CD8-positive, alpha-beta memory T cell (primary cell): ENCODE results near the gene ZNF740. TPM values are rescaled to one million over a fixed set of nuclear protein-coding genes. Genes with fewer than 3 reads are reported as not detected.

Experiments used
- CTCF ChIA-PET: fragments of 350-600 bp; sonication (Branson Sonifier 250); formaldehyde crosslinking; loops from one replicate; lab custom pipeline; 2021; ENCODE audit warnings: antibody characterized with exemption; lab: Charles Lee
- POLR2A ChIA-PET: fragments of 350-600 bp; sonication (Branson Sonifier 250); formaldehyde crosslinking; loops from one replicate; lab custom pipeline; 2021; ENCODE audit warnings: antibody characterized with exemption; lab: Charles Lee
- DNase-seq, 5 donors: peaks; one replicate each; pipeline versions ENCODE4 v3.0.0 to v3.0.0-alpha.2; 2020 to 2022; ENCODE audit warnings: mixed read lengths in 1 of 5
- H3K27ac ChIP-seq: one replicate; pipeline ENCODE4 v1.7.0; 2013; ENCODE audit warnings: low read depth, mild to moderate bottlenecking, low read length, moderate library complexity
- H3K27me3 ChIP-seq: 2 replicates; pipeline ENCODE4 v1.7.0; 2013; ENCODE audit warnings: low read length, mild to moderate bottlenecking; ENCODE audit not compliant: insufficient read depth, poor library complexity, severe bottlenecking
- H3K36me3 ChIP-seq: 2 replicates; pipeline ENCODE4 v1.7.0; 2013; ENCODE audit warnings: mild to moderate bottlenecking, low read length, moderate library complexity; ENCODE audit not compliant: insufficient read depth
- H3K4me1 ChIP-seq: 2 replicates; pipeline ENCODE4 v1.7.0; 2013; ENCODE audit warnings: mild to moderate bottlenecking, low read length, moderate library complexity; ENCODE audit not compliant: insufficient read depth
- H3K4me3 ChIP-seq: 2 replicates; pipeline ENCODE4 v1.7.0; 2013; ENCODE audit warnings: mild to moderate bottlenecking, low read length
- H3K9me3 ChIP-seq: 2 replicates; pipeline ENCODE4 v1.7.0; 2013; ENCODE audit warnings: mild to moderate bottlenecking, low read length
- H3K27ac Mint-ChIP-seq, 8 donors: one replicate each; pipeline ENCODE4 v1.8.0; 2020 to 2021; ENCODE audit warnings: mixed read lengths in 8 of 8, mild to moderate bottlenecking in 6 of 8, inconsistent platforms in 3 of 8, moderate library complexity in 3 of 8
- H3K27me3 Mint-ChIP-seq, 2 donors: one replicate each; pipeline ENCODE4 v1.8.0; 2020 to 2021; ENCODE audit warnings: mixed read lengths in 2 of 2, mild to moderate bottlenecking in 1 of 2, moderate library complexity in 1 of 2
- H3K36me3 Mint-ChIP-seq, 3 donors: one replicate each; pipeline ENCODE4 v1.8.0; 2020 to 2021; ENCODE audit warnings: mixed read lengths in 3 of 3, inconsistent platforms in 1 of 3, mild to moderate bottlenecking in 1 of 3
- H3K4me1 Mint-ChIP-seq, 3 donors: one replicate each; pipeline ENCODE4 v1.8.0; 2020 to 2021; ENCODE audit warnings: mixed read lengths in 3 of 3, inconsistent platforms in 1 of 3, mild to moderate bottlenecking in 1 of 3
- H3K4me3 Mint-ChIP-seq, 7 donors: one replicate each; pipeline ENCODE4 v1.8.0; 2020 to 2021; ENCODE audit warnings: mixed read lengths in 7 of 7, mild to moderate bottlenecking in 6 of 7, moderate library complexity in 4 of 7, inconsistent platforms in 2 of 7
- H3K9me3 Mint-ChIP-seq, 5 donors: one replicate each; pipeline ENCODE4 v1.8.0; 2020 to 2022; ENCODE audit warnings: mixed read lengths in 5 of 5, mild to moderate bottlenecking in 3 of 5, moderate library complexity in 2 of 5, inconsistent platforms in 1 of 5
- polyA plus RNA-seq: library from polyadenylated mRNA; unstranded; fragments of 300-500 nt; fragmentation: Illumina TruSeq; gene quantifications from one replicate; pipeline ENCODE4 v1.2.3, GENCODE V29; 2021
- total RNA-seq, 2 experiments: library from RNA; stranded (reverse); gene quantifications; one replicate each; pipeline ENCODE4 v1.2.3, GENCODE V29; 2021

ZNF740 gene
- total and polyA plus RNA-seq, 3 experiments from 2014 or later = 3.3 to 52.0 (median 50.4) TPM

DNA sequence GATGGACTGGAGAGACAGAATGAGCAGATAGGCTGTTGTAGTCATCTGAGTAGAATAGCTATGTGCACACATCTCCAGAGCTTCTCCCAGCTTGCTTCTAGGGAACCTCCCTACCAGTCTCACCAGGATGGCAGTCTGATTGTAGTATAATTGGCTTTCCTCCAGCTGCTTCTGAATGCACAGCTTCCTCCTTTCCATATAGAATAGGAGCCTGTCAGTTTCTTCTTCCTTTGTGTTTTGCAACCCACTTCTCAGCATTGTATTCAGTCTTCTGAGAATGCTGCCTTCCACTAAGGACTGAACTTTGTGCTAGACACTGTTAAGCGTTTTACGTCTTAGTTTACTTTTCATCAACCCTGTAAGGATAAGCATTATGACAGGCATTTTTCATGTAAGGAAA, 2.4 kb downstream of the ZNF740 start:
- no peaks in the 10 kb centered on the region for H3K9me3 Mint-ChIP-seq
- CTCF ChIA-PET = interaction anchor here (1.0 to 3.7 kb wide), 8 partner anchors 11 to 85 kb away, joined by 3 to 18 read pairs (median 4); partner anchors contain the start of genes ESPL1 and SOAT2
- H3K27ac Mint-ChIP-seq = peak overlapping the region in 6 of 8 donors; percentile 21 to 95 (median 75)
- H3K27me3 Mint-ChIP-seq = no peaks in the 10 kb centered on the region
- peaks cover 52 to 72% (median 56%) of the 10 kb centered on the region in 3 donors for H3K4me1 Mint-ChIP-seq
- H3K27ac ChIP-seq = no peak overlapping the region
- POLR2A ChIA-PET = interaction anchor here (1.1 to 4.1 kb wide), 2 partner anchors 10 to 24 kb away, joined by 3 to 20 read pairs; partner anchors contain the start of gene ITGB7
- H3K36me3 ChIP-seq = peaks cover 43% of the 10 kb centered on the region
- no peaks in the 10 kb centered on the region for H3K27me3 ChIP-seq
- no peaks in the 10 kb centered on the region for H3K9me3 ChIP-seq
- DNase-seq = no peak
- no peak overlapping the region for H3K4me3 ChIP-seq
- H3K36me3 Mint-ChIP-seq = peaks cover 0 to 72% (median 19%) of the 10 kb centered on the region in 3 donors
- peak overlapping the region; percentile 57 to 97 (median 93) for H3K4me3 Mint-ChIP-seq
- peaks cover 45% of the 10 kb centered on the region for H3K4me1 ChIP-seq

DNA sequence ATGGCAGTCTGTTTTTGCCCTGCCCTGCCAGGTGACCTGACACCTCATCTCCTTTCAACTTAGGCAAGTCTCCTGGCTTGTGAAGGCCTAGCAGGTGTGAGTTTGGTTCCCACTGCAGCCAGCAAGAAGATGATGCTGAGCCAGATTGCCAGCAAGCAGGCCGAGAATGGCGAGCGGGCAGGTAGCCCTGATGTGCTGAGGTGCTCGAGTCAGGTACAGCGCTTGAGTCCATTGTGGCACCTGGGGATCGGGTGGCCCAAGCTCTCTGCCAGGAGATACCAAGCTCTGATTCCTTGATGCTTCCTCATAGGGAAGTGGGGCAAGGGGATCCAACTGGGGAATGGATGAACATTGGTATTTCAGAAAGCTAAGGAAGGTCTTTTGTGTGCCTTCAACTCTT, 4.3 kb downstream of the ZNF740 start:
- no peak overlapping the region for H3K4me3 ChIP-seq
- peak overlapping the region in 5 of 8 donors; percentile 4 to 87 (median 27) for H3K27ac Mint-ChIP-seq
- no peak for DNase-seq
- peaks cover 45 to 72% (median 51%) of the 10 kb centered on the region in 3 donors for H3K4me1 Mint-ChIP-seq
- H3K36me3 Mint-ChIP-seq = peaks cover 0 to 88% (median 19%) of the 10 kb centered on the region in 3 donors
- H3K9me3 Mint-ChIP-seq = no peaks in the 10 kb centered on the region
- H3K36me3 ChIP-seq = peaks cover 48% of the 10 kb centered on the region
- no peak overlapping the region for H3K27ac ChIP-seq
- H3K9me3 ChIP-seq = no peaks in the 10 kb centered on the region
- ChIA-PET CTCF (interaction anchor here (0.7 to 1.9 kb wide), 8 partner anchors 12 to 118 kb away, joined by 3 to 5 read pairs (median 3); no protein-coding TSS in a partner anchor), POLR2A (interaction anchor here (0.6 to 2.6 kb wide), 2 partner anchors 14 to 23 kb away, joined by 4 to 6 read pairs; no protein-coding TSS in a partner anchor)
- H3K27me3 ChIP-seq = no peaks in the 10 kb centered on the region
- H3K27me3 Mint-ChIP-seq = no peaks in the 10 kb centered on the region
- peak overlapping the region in 1 of 7 donors; percentile 1 for H3K4me3 Mint-ChIP-seq
- H3K4me1 ChIP-seq = peaks cover 37% of the 10 kb centered on the region

DNA sequence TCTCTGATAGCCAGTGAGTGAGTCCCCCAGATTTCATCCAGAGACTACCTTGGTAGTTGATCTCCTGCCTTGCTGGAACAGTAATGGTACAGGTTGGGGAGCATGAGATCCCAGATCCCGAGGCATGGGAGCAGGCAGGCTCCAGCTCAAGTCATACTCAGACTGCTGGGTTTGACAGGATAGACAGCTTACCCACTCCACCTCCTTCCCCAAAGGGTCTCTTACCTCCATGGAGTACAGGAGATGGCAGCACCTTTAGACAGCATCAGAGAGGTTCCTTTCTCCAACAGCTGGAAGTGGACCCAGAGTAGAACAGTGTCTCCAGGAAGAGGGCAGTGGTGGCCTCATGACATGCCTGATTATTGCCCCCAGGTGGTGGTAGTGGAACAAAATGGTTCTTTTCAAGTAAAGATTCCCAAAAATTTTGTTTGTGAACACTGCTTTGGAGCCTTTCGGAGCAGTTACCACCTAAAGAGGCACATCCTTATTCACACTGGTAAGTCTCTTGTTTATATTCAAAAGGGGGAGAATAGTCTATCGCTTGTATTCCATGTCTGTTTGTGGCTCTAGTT, 5.1 kb downstream of the ZNF740 start:
- CTCF ChIA-PET = interaction anchor here (0.7 to 1.9 kb wide), 8 partner anchors 11 to 119 kb away, joined by 3 to 5 read pairs (median 3); no protein-coding TSS in a partner anchor
- peak overlapping the region in 5 of 8 donors; percentile 8 to 79 (median 36) for H3K27ac Mint-ChIP-seq
- peaks cover 0 to 90% (median 19%) of the 10 kb centered on the region in 3 donors for H3K36me3 Mint-ChIP-seq
- no peak overlapping the region for H3K4me3 ChIP-seq
- POLR2A ChIA-PET = interaction anchor here (2.6 kb wide), 1 partner anchor 13 kb away, joined by 6 read pairs; no protein-coding TSS in a partner anchor
- H3K4me1 ChIP-seq = peaks cover 36% of the 10 kb centered on the region
- H3K4me3 Mint-ChIP-seq = no peak overlapping the region
- H3K27me3 ChIP-seq = no peaks in the 10 kb centered on the region
- H3K36me3 ChIP-seq = peaks cover 48% of the 10 kb centered on the region
- DNase-seq = no peak
- no peaks in the 10 kb centered on the region for H3K9me3 ChIP-seq
- no peaks in the 10 kb centered on the region for H3K9me3 Mint-ChIP-seq
- H3K4me1 Mint-ChIP-seq = peaks cover 46 to 73% (median 51%) of the 10 kb centered on the region in 3 donors
- H3K27me3 Mint-ChIP-seq = no peaks in the 10 kb centered on the region
- H3K27ac ChIP-seq = no peak overlapping the region

DNA sequence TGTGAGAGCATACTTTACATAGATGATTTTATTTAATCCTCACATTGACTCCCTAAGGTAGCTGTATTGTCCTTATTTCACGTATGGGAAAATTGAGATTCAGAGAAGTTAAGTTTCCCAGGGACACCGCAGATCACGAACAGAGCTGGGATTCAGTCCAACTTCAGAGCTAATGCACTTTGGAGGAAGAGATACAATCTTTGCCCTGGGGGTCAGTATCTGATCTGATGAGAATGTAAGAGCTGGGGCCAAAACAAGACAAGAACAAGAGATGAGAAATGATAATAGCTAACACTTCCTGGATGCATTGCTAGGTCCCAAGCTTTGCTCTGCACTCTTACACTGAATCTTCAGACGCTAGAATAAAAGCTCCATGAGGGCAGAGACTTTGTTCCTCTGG, 6.2 kb downstream of the ZNF740 start:
- Histone ChIP-seq H3K27ac (no peak overlapping the region), H3K27me3 (no peaks in the 10 kb centered on the region), H3K36me3 (peaks cover 56% of the 10 kb centered on the region), H3K4me3 (no peak overlapping the region), H3K4me1 (peaks cover 29% of the 10 kb centered on the region), H3K9me3 (no peaks in the 10 kb centered on the region)
- Mint-ChIP-seq H3K36me3 (peaks cover 0 to 93% (median 19%) of the 10 kb centered on the region in 3 donors), H3K4me3 (no peak overlapping the region), H3K4me1 (peaks cover 41 to 70% (median 45%) of the 10 kb centered on the region in 3 donors), H3K27me3 (no peaks in the 10 kb centered on the region), H3K9me3 (no peaks in the 10 kb centered on the region), H3K27ac (peak overlapping the region in 2 of 8 donors; percentile 3 to 35)
- DNase-seq = no peak
- POLR2A ChIA-PET = interaction anchor here (1.6 to 2.6 kb wide), 2 partner anchors 12 to 111 kb away, joined by 4 to 6 read pairs; no protein-coding TSS in a partner anchor
- CTCF ChIA-PET = interaction anchor here (0.9 to 6.5 kb wide), 8 partner anchors 9 to 158 kb away, joined by 3 to 43 read pairs (median 4); no protein-coding TSS in a partner anchor

DNA sequence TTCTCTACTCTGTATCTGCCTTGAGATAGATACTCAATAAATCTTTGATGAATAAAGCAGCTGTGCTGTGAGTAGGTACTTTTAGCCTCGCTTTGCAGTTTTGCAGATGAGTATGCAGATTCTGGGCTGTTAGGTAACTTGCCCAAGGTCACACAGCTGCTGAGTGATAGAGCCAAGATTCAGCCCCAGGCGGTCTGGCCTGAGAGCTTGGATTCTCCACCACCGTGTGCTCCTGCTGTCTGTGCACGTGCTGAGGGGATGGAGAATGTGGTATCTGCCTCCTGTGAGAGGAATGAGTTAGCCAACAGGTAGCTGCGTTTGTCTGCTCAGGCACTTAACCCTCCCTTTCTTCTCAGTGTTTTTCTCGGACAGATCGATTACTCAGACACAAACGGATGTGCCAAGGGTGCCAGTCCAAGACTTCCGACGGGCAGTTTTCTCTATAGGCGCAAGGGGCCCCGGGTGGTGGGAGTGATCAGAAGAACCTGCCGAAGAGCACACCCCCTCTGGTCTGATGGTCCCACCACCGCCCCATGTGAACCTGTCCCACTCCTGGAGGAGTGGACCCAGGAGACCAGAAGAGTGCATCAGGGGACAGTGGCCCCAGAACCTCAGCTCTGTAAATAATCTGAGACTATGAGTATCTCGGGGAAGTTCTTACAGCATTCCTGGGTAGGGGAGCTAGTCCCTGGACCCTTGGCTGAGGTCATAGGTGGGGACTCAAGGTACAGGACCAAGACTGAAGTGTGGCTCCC, 6.8 kb downstream of the ZNF740 start:
- Histone ChIP-seq H3K4me3 (no peak overlapping the region), H3K9me3 (no peaks in the 10 kb centered on the region), H3K27me3 (no peaks in the 10 kb centered on the region), H3K4me1 (peaks cover 23% of the 10 kb centered on the region), H3K27ac (no peak overlapping the region), H3K36me3 (peaks cover 56% of the 10 kb centered on the region)
- no peak overlapping the region for H3K4me3 Mint-ChIP-seq
- no peaks in the 10 kb centered on the region for H3K27me3 Mint-ChIP-seq
- H3K36me3 Mint-ChIP-seq = peaks cover 0 to 93% (median 21%) of the 10 kb centered on the region in 3 donors
- CTCF ChIA-PET = interaction anchor here (0.9 to 6.5 kb wide), 13 partner anchors 8 to 158 kb away, joined by 3 to 43 read pairs (median 3); partner anchors contain the start of gene AAAS
- POLR2A ChIA-PET = interaction anchor here (0.6 to 2.6 kb wide), 4 partner anchors 11 to 110 kb away, joined by 4 to 6 read pairs (median 4); no protein-coding TSS in a partner anchor
- peak overlapping the region in 3 of 8 donors; percentile 15 to 73 (median 52) for H3K27ac Mint-ChIP-seq
- H3K9me3 Mint-ChIP-seq = no peaks in the 10 kb centered on the region
- H3K4me1 Mint-ChIP-seq = peaks cover 38 to 64% (median 39%) of the 10 kb centered on the region in 3 donors
- DNase-seq = no peak

DNA sequence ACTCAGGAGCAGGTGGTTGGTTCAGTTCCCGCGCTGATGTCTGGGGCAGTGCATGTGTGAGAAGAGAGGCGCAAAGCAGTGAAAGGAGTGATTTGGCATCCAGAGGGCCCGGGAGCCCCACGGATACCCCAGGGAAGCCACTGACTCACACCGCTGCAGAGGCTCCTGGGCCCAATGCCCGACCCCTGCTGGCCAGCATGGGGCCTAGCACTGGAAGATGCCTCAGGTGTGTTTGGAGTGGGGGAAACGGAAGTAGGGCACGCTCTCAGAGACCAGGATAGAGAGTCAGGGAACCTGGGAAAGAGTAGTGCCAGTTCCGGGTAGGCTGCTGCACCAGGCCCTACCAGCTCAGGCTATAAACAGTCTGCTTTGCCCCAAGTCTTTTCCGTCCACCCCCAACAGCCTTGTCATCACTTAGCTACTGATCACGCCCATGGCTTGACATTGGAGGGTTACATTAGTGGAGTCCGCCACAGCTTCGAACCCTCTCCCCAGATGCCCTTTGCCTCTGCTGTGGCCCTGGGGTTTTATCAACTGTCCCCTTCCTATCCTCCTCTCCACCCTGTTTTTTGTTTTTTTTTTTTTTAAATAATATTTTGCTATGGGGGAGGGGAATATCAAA, 9.7 kb downstream of the ZNF740 start:
- Histone ChIP-seq H3K4me3 (no peak overlapping the region), H3K27me3 (no peaks in the 10 kb centered on the region), H3K9me3 (no peaks in the 10 kb centered on the region), H3K4me1 (no peaks in the 10 kb centered on the region), H3K27ac (no peak overlapping the region), H3K36me3 (peaks cover 76% of the 10 kb centered on the region)
- no peaks in the 10 kb centered on the region for H3K9me3 Mint-ChIP-seq
- H3K36me3 Mint-ChIP-seq = peaks cover 0 to 95% (median 25%) of the 10 kb centered on the region in 3 donors
- H3K27me3 Mint-ChIP-seq = no peaks in the 10 kb centered on the region
- ChIA-PET CTCF (interaction anchor here (0.7 to 6.5 kb wide), 10 partner anchors 10 to 131 kb away, joined by 3 to 43 read pairs (median 3); partner anchors contain the start of genes AAAS, CSAD and ZNF740), POLR2A (interaction anchor here (1.0 to 2.4 kb wide), 4 partner anchors 9 to 110 kb away, joined by 3 to 16 read pairs (median 5); partner anchors contain the start of genes CSAD and ZNF740)
- no peak overlapping the region for H3K4me3 Mint-ChIP-seq
- H3K27ac Mint-ChIP-seq = peak overlapping the region; percentile 9 to 89 (median 70)
- DNase-seq = peak; percentile 33 to 67 (median 40)
- peaks cover 12 to 35% (median 13%) of the 10 kb centered on the region in 3 donors for H3K4me1 Mint-ChIP-seq
